K562 (cell line): Measurements from ENCODE around the gene RAB14. TPM values are rescaled to one million over a fixed set of nuclear protein-coding genes. Genes with fewer than 3 reads are reported as not detected.
A peak's percentile ranks its signal among the peaks of the same experiment; 100 is the strongest.

Experiments
- CCAR2 ChIP-seq: fragments of 200-400 bp; formaldehyde crosslinking; IDR thresholded peaks from 2 replicates; pipeline ENCODE4 v1.6.1; 2017; ENCODE audit warnings: mild to moderate bottlenecking, low read depth, low read length
- COPS2 ChIP-seq: fragments of 450-650 bp; conservative IDR thresholded peaks from 2 replicates; pipeline ENCODE4 v1.6.1; 2016; ENCODE audit warnings: mild to moderate bottlenecking, moderate library complexity
- FOXJ3 ChIP-seq: sonication (generic); formaldehyde crosslinking; IDR thresholded peaks from 2 replicates; pipeline ENCODE4 v1.4.0; 2020; ENCODE audit warnings: mild to moderate bottlenecking, missing genetic modification reagents
- HNRNPUL1 ChIP-seq: fragments of 200-400 bp; formaldehyde crosslinking; IDR thresholded peaks from 2 replicates; pipeline ENCODE4 v1.6.1; 2017; ENCODE audit warnings: low read length
- MAX ChIP-seq: sonication (generic); formaldehyde crosslinking; IDR thresholded peaks from 2 replicates; pipeline ENCODE4 v1.9.0; 2022; ENCODE audit warnings: mild to moderate bottlenecking, missing genetic modification reagents
- MTA3 ChIP-seq: fragments of 450-650 bp; formaldehyde crosslinking; IDR thresholded peaks from 2 replicates; pipeline ENCODE4 v1.6.1; 2017; ENCODE audit warnings: mild to moderate bottlenecking, borderline replicate concordance
- NONO ChIP-seq, 2 experiments: fragments of 200-400 bp in 1 of 2; fragments of 450-650 bp in 1 of 2; formaldehyde crosslinking in 1 of 2; IDR thresholded peaks; 2 replicates each; pipeline ENCODE4 v1.6.1; 2017; ENCODE audit warnings: low read depth in 2 of 2, mild to moderate bottlenecking in 2 of 2, moderate library complexity in 2 of 2, low read length in 1 of 2
- PHTF2 ChIP-seq: fragments of 250-450 bp; sonication (Bioruptor Pico); IDR thresholded peaks from 2 replicates; pipeline ENCODE4 v1.5.0; 2021; ENCODE audit warnings: mild to moderate bottlenecking
- SLC30A9 ChIP-seq: fragments of 250-450 bp; sonication (Bioruptor Pico); IDR thresholded peaks from 2 replicates; pipeline ENCODE4 v1.8.0; 2022; ENCODE audit warnings: mild to moderate bottlenecking, moderate library complexity
- SMARCB1 ChIP-seq: IDR thresholded peaks from 2 replicates; pipeline ENCODE4 v1.6.1; 2011; ENCODE audit warnings: improper control_type of control experiment, low read depth; ENCODE audit not compliant: insufficient read length
- SMARCC2 ChIP-seq: fragments of 450-650 bp; IDR thresholded peaks from 2 replicates; pipeline ENCODE4 v1.6.1; 2017; ENCODE audit warnings: antibody characterized with exemption, moderate library complexity, mild to moderate bottlenecking, low read depth
- STAT5A ChIP-seq: IDR thresholded peaks from 2 replicates; pipeline ENCODE4 v1.6.1; 2012; ENCODE audit warnings: low read length, inconsistent platforms, borderline replicate concordance
- TCF7L2 ChIP-seq: fragments of 150-350 bp; IDR thresholded peaks from 2 replicates; pipeline ENCODE4 v1.6.1; 2016; ENCODE audit warnings: low read depth, mild to moderate bottlenecking, low read length, moderate library complexity
- XRCC3 ChIP-seq: fragments of 450-650 bp; IDR thresholded peaks from 2 replicates; pipeline ENCODE4 v1.6.1; 2017; ENCODE audit warnings: mild to moderate bottlenecking, moderate library complexity
- ZBTB17 ChIP-seq: fragments of 450-650 bp; formaldehyde crosslinking; IDR thresholded peaks from 2 replicates; pipeline ENCODE4 v1.4.0; 2020; ENCODE audit warnings: mild to moderate bottlenecking
- ZFP30 ChIP-seq: fragments of 250-450 bp; sonication (Bioruptor Pico); IDR thresholded peaks from 2 replicates; pipeline ENCODE4 v1.8.0; 2022; ENCODE audit warnings: moderate library complexity, mild to moderate bottlenecking, inconsistent platforms, borderline replicate concordance
- ZNF24 ChIP-seq: fragments of 450-650 bp; IDR thresholded peaks from 2 replicates; pipeline ENCODE4 v1.6.1; 2016
- ZNF408 ChIP-seq: fragments of 250-450 bp; sonication (Bioruptor Pico); IDR thresholded peaks from 2 replicates; pipeline ENCODE4 v1.4.0; 2020; ENCODE audit warnings: low read depth, mild to moderate bottlenecking, moderate library complexity
- ZNF589 ChIP-seq: fragments of 200-800 bp; sonication (Bioruptor generic); IDR thresholded peaks from 2 replicates; pipeline ENCODE4 v1.6.1; 2016; ENCODE audit warnings: low read depth, missing genetic modification characterization, missing compliant biosample characterization
- ZNF695 ChIP-seq: fragments of 450-650 bp; formaldehyde crosslinking; IDR thresholded peaks from 2 replicates; pipeline ENCODE4 v1.4.0; 2020; ENCODE audit warnings: mild to moderate bottlenecking, moderate library complexity
- ZNF764 ChIP-seq: fragments of 250-450 bp; sonication (Bioruptor Pico); IDR thresholded peaks from 2 replicates; pipeline ENCODE4 v1.4.0; 2020; ENCODE audit warnings: low read depth, mild to moderate bottlenecking, moderate library complexity
- polyA plus RNA-seq, 8 experiments: library from polyadenylated mRNA; depleted of rRNA in 4 of 8; stranded (reverse) in 5 of 8; unstranded in 3 of 8; fragments of >200 nt; fragmentation: Nextera tagmentation in 2 of 8; fragmentation: Illumina TruSeq in 1 of 8; extraction: Ambion mirVana in 2 of 8; extraction: Trizol in 1 of 8; gene quantifications; 2 replicates each; pipeline versions ENCODE4 v1.2.1 to v1.2.3, GENCODE V29; 2011 to 2014; ENCODE audit warnings: inconsistent platforms in 1 of 8, missing spikeins in 1 of 8
- total RNA-seq, 7 experiments: library from RNA; depleted of rRNA in 6 of 7; stranded (reverse); fragments of >200 nt in 6 of 7; fragmentation: Illumina TruSeq in 2 of 7; extraction: Trizol in 2 of 7; gene quantifications; 2 replicates each; pipeline versions ENCODE4 v1.2.1 to v1.2.3, GENCODE V29; 2011 to 2021; ENCODE audit warnings: low replicate concordance in 1 of 7
- TF ChIP-seq, protein P1 (sequence below): IDR thresholded peaks from 3 replicates; pipeline ENCODE4 v1.6.1; 2011; ENCODE audit warnings: borderline replicate concordance, mild to moderate bottlenecking; ENCODE audit not compliant: insufficient read length, insufficient read depth
- TF ChIP-seq, protein P2 (sequence below), 2 experiments: fragments of 450-650 bp; IDR thresholded peaks; 2 replicates each; pipeline ENCODE4 v1.6.1; 2016
- TF ChIP-seq, protein P3 (sequence below): fragments of 450-650 bp; IDR thresholded peaks from 2 replicates; pipeline ENCODE4 v1.6.1; 2017; ENCODE audit warnings: antibody characterized with exemption

Gene RAB14
- total and polyA plus RNA-seq, 9 of the 15 experiments (the other 6 are each of a cell fraction or from before 2014, with no cell fraction given), result 10.3 to 41.8 (median 20.9) TPM

DNA sequence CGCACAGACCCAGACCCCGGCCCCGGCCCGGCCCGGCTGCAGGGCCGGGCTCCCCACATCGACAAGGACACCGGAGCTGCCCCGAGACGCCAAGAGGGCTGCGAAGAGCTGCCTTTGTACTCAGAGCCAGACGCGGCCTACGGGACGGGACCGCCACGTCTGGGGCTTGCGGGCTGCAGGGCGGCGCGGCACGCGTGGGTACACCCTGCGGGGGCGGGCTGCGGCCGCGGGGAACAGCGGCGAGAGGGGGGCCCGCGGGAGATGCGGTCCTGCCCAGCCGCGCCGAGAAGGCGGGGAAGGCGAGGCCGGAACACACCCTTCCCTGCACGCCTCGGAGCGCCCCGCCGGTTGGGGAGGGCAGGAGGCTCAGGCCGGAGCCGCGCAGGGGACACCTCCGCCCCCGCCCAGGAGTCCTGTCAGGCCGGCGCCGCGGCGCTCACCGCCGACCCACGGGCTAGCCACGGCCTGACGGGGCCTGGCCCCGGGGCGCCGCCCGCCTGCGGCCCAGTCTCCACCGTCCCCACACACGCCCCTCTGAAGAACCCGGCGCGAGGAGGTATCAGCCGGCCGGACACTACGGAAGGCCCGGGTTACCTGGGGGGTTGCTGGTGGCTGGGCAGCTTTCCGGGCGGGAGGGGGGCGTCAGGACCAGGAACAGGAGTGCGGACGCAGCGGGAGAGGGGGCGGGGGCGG, 478 bp downstream of the RAB14 start (continued):
- TF ChIP-seq NONO (IDR thresholded peaks at IDR 0.05; ENCODE audit: low read depth in 2 of 2, low read length in 1 of 2) (0 out of 4 replicates have a peak, but pooled peaks of 1 of the 2 experiments have one; percentile 22), STAT5A (no peak), XRCC3 (no peak), MTA3 (peak; percentile 30; the same call in 1 of the 2 replicates), ZNF408 (no peak), FOXJ3 (CRISPR knock-in tag) (no peak), SLC30A9 (no peak), CCAR2 (no peak), ZNF764 (CRISPR knock-in tag) (no peak), ZBTB17 (CRISPR knock-in tag) (peak; percentile 7; the same call in 1 of the 2 replicates), ZNF589 (CRISPR knock-in tag) (no peak), ZFP30 (CRISPR knock-in tag) (no peak), COPS2 (no peak), MAX (no peak), SMARCB1 (no peak), ZNF695 (CRISPR knock-in tag) (no peak), TCF7L2 (no peak), ZNF24 (no peak), SMARCC2 (no peak), PHTF2 (no peak), HNRNPUL1 (no peak)
- TF ChIP-seq, protein P1, sequence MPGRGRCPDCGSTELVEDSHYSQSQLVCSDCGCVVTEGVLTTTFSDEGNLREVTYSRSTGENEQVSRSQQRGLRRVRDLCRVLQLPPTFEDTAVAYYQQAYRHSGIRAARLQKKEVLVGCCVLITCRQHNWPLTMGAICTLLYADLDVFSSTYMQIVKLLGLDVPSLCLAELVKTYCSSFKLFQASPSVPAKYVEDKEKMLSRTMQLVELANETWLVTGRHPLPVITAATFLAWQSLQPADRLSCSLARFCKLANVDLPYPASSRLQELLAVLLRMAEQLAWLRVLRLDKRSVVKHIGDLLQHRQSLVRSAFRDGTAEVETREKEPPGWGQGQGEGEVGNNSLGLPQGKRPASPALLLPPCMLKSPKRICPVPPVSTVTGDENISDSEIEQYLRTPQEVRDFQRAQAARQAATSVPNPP, result no peak
- TF ChIP-seq, protein P2, sequence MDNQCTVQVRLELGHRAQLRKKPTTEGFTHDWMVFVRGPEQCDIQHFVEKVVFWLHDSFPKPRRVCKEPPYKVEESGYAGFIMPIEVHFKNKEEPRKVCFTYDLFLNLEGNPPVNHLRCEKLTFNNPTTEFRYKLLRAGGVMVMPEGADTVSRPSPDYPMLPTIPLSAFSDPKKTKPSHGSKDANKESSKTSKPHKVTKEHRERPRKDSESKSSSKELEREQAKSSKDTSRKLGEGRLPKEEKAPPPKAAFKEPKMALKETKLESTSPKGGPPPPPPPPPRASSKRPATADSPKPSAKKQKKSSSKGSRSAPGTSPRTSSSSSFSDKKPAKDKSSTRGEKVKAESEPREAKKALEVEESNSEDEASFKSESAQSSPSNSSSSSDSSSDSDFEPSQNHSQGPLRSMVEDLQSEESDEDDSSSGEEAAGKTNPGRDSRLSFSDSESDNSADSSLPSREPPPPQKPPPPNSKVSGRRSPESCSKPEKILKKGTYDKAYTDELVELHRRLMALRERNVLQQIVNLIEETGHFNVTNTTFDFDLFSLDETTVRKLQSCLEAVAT (IDR thresholded peaks at IDR 0.05), result no peak
- TF ChIP-seq, protein P3, sequence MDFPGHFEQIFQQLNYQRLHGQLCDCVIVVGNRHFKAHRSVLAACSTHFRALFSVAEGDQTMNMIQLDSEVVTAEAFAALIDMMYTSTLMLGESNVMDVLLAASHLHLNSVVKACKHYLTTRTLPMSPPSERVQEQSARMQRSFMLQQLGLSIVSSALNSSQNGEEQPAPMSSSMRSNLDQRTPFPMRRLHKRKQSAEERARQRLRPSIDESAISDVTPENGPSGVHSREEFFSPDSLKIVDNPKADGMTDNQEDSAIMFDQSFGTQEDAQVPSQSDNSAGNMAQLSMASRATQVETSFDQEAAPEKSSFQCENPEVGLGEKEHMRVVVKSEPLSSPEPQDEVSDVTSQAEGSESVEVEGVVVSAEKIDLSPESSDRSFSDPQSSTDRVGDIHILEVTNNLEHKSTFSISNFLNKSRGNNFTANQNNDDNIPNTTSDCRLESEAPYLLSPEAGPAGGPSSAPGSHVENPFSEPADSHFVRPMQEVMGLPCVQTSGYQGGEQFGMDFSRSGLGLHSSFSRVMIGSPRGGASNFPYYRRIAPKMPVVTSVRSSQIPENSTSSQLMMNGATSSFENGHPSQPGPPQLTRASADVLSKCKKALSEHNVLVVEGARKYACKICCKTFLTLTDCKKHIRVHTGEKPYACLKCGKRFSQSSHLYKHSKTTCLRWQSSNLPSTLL, result no peak
